ENCODE results near the gene PKNOX2.
A peak's percentile ranks its signal among the peaks of the same experiment; 100 is the strongest.

Gene PKNOX2

DNA sequence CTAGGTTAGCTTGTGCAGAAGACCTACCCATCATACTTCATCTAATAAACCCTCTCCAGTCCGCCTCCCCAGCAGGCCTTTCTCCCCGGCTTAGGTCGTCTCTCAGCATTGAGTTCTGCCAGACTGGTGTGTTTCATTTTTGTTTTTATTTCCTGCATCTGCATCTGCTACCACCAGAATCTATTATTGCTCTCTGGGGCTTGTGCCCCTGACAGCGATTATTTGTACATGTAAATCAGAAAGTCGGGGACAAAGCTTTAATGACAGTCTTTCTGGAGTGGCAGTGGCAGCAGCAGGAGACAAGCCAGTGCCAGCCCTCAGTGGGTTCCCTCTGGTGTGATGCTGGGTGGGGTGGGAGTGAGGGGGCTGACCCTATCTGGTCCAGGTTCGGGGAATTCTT lies 127.5 kb downstream of the PKNOX2 start:
- no peak for DNase-seq

DNA sequence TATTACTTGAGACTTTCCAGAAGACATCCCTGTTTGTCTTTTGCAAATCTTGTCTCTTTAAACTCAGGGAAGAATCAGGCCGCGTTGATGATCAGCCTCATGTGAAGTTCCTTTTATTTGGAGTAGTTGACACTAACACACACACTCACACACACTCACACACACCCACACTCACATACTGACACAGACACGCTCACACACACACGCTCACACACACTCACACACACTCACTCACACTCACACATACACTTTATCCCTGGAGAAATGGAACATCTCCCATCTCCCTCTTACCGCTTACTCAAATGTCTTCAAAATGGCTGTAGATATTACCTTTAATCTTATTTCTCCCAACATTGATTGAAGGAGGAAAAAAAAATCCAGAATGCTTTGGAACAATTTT lies 129.0 kb downstream of the PKNOX2 start:
- DNase-seq = no peak

DNA sequence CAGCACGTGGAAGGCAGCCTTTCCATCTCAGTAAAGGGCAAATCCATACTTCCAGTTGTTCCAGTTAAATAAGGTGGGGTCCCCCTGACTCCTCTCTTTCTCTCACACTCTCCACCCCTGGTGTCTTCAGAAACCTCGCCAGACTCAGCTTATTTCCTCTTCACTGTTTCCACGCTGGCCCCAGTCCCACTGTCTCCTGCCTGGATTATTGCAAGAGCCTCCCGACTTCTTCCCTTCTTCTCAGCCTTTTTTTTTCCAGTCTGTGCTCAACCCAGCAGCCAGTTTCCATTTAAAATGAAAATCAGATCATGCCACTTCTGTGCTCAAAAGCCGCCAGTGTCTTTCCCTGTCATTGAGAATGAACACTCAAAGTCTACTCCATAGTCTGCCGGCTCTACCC lies 131.4 kb downstream of the PKNOX2 start:
- DNase-seq = no peak

DNA sequence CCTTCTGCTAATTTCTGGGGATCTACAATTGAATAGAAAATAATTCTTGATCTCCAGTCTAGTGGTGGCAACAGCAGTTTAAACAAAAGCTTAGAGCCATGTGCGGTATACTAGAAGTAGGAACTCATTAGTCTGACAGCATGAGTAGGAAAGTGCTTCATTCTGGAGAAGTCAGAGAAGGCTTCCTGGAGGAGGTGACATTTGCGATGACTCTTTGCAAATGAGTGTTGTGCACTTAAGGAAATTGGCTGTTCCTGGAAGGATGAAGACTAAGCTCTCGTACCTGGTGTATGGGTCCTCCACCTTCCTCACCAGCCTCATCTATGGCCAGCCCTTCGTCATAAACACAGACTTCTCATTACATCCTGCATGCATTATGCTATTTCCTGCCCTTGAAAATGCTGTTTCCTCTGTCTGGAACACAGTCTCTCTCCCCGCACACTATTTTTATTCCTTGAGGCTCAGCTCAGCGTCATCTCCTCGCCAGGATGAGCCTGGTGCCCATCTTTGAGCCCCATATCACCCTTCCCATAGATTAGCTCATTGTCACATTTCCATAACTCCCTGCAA lies 132.9 kb downstream of the PKNOX2 start:
- DNase-seq = no peak

DNA sequence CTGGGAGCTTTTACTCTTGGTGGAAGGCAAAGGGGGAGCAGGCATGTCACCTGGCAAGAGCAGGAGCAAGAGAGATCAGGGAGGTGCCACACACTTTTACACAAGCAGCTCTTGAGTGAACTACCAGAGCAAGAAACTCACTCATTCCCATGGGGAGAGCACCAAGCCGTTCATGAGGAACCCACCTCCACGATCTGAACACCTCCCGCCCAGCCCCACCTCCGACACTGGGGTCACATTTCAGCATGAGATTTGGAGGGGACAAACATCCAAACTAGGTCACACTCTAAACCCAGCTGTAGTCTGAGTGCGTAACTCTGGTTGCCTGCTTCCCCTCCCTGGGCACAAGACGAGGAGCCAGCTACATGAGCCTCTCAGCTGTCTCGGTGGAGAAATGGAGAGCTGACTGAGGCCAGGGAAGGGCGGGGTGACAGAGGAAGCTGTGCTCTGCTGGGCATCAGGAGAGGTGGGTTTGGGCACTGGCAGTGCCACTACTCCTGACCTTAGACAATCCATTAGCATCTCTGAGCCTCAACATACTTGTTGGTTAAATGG lies 134.6 kb downstream of the PKNOX2 start:
- DNase-seq = no peak

DNA sequence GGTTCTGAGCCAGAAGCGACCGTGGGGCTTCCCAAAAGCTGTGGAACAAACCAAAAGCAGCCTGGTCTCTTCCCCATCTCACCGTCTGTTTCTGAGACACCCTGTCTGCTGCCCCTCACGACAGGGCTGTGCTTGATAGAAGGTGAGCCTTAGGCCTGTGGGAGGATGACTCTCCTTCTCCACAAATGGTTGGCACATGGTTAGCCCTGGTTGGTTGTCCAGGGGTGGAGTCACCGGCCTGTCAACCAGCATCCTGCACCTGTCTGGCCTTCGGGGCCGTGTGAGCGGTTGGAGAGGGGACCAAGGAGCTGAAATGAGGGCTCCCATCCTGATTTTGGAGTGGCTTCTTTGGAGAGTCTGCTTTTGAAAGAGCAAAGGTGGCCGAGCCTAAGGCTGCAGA lies 135.3 kb downstream of the PKNOX2 start:
- DNase-seq = no peak

DNA sequence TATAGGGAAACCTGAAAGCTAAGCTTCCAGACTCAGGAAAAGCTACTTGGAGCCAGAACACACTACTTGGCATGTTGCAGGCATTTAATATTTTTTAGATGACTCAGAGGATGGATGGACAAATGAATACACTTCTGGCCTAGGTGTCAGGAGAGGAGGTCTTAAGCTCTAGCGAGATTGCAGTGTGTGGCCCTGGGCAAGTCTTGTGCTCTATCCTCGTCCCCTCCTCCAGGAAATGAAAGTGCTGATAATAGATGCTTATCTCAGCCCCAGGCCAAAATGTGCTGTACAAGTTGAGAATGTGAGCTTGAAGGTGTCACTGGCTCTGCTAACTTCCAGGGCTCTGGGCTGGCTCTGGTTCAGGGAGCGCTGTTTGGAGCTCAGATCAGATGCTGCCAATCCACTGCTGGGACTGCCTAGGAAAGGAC lies 136.3 kb downstream of the PKNOX2 start:
- no peak for DNase-seq

DNA sequence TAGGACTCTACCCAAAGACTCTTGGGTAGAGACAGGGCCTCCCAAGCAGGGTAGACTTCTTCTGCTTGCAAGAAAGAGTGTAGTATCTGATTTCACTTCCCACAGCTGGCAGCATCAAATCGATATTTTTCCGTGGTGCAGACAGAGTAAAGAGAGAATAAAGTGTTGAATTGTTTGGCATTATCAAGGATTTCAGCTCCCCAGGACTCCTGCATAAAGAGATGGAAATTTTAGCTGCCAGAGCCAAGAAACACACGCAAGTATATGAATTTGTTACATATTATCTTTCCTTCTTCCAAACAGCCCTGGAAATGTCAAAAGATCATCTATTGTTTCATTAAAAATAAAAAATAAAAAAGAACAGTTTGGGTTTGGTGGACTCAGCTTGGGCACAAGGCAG lies 136.8 kb downstream of the PKNOX2 start:
- no peak for DNase-seq

DNA sequence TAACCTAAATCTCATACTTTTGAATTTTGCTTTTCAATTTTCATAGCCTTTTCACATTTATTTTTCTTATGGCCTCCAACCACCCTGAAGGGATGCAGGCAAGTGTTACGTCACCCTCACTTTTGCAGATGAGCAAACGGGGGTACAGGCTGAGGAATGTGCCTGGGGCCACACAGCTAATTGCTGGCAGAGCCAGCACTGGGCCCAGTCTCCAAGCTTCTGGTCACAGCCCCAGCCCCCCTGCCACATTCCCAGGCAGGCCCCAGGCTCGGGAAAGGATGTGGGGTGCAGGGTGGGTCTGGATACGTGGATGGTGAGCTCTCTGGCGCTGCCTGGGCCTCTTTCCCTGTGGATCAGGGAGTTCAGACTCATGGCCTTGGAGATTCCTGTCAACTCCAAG lies 138.6 kb downstream of the PKNOX2 start:
- no peak for DNase-seq

DNA sequence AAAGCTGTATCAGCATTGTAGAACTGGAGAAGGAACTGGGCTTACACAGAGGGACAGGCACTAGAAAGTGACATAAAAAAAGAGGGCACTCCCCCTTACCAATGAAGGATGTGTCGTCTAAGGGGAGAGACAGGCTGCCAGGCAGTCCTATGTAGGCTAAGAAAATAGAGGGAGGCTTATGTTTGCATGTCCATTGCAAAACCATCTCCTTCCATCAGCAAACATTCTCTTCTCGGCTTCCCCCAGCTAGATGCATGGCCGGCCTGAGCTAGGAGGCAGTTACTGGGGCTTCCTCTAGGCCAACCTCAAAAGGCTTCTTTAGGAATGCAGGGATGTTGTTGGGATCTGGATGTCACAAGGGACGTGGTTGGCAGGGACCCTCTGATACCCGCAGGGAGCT lies 139.1 kb downstream of the PKNOX2 start:
- no peak for DNase-seq

DNA sequence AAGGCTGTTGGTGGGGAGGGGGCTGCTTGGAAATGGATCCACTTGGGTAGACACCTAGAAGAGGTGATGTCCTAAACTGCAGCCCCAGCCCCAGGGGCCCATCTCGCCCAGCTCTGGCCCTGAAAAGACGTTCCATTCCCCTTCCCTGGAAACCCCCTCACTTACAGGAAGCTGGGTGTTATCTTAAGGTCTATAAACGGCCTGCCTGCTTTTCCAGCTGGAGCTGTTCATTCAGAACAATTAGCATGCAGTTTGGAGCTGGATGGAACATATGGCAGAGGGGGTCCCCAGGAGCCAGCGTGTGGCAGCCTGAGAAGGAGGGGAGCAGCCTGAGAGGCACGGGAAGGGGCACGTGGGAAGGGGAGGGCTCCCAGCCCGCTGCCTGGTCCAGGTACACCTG lies 139.6 kb downstream of the PKNOX2 start:
- no peak for DNase-seq

DNA sequence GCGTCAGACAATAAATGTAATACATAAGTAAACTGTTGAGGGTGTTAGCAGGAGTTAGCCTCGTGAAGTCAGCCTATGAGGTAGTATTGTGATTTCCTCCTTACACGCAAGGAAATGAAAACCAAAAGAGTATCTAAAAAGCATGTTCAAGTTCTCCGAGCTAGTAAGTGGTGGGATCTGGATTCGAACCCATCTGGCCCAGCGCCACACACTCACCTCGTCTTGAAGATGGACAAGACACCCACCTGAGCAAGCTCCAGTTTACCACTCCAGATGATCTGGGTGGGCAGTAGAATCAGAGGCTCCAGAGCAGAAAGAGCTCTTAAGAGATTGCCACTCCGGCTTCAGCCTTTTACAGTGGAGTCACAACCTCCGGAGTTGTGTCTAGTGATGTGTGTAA lies 140.3 kb downstream of the PKNOX2 start:
- DNase-seq = no peak

DNA sequence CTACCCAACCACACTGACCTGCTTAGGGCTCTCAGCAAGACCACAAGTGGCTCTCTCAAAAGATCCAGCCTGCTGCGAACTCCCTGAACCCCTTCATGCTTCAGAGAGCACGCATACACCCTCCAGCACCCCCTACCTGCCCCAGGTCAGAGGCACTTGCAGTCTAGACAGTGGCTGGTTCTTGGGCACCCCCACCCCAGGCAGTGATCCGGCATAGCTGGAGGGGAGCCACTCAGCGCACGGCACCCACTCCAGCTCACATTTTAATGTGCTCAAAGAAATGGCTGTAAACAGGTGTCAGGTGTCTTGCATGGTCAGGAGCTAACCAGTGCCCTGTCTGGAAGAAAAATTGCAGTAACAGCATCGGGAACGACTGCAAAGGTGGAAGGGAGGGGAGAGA lies 140.8 kb downstream of the PKNOX2 start:
- no peak for DNase-seq

DNA sequence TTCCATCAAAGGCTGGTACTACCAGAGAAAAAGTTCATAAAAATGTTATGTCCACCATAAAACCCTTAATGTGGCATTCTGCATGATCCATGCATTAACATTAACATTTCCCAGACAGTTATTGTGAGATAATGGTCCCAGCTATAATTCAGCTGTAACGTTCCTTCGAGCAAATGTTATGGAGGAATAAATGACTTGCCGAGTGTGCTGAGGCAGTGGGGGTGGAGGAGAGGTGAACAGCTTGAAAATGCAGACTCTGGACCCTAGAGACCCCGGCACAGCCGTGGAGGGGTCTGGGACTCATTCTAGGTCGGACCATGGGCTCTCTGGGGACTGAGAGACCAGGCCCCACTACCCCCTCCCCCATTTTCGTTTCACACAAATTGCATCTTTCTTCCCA lies 141.9 kb downstream of the PKNOX2 start:
- DNase-seq = no peak

DNA sequence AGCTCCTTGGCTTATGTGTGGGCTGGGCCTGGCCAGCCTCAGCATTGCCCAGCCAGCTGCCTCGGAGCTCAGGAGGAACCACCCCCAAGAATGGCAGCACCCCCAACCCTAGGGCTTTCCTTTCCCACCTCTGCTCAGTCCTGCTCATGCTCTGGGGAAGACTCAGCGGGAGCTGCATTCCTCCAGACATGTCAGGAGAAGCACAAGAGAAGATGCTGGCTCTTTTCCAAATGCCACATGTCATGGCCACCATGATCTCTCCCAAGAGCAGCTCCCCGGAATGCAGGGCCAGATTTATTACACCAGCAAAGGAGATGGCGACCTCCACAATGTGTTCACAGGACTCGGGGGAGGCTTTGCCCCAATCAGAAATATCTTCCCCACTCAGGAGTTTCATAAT lies 143.7 kb downstream of the PKNOX2 start:
- DNase-seq = no peak

DNA sequence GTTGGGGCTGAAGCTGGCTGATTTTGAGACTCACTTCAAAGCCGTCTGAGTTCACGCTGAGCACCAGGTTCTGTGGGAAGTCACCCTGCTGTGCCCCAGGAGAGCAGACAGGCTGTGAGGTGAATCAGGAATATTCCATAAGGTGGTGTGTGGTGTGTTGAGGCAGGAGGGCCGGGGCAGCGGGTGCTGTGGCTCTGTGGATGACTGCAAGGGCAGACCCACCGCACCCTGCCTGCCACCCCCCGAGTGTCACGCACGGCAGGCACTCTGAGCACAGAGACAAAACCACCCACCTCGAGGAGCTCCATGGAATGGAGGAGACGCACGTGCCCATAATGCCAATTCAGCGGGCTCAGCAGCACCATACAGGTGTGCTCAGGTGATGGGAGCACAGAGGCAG lies 147.8 kb downstream of the PKNOX2 start:
- no peak for DNase-seq

DNA sequence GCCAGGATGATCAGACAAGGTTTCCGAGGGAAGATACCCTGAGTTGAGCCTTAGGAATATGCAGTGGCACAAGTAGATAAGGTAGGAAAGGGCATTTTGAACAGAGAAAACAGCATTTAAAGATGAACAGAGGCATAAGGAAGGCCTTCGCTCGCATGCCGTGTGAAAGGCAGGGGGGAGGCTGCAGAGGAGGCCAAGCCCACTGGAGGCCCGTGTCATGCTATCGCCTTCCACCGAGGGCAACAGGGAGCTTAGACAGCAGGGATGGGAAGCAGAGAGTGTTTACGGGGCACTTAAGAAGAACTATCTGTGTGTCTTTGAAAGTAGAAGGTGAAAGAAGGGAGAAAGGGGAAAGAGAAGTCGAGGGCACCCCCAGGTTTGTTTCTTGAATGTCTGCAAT lies 148.3 kb downstream of the PKNOX2 start:
- DNase-seq = no peak

DNA sequence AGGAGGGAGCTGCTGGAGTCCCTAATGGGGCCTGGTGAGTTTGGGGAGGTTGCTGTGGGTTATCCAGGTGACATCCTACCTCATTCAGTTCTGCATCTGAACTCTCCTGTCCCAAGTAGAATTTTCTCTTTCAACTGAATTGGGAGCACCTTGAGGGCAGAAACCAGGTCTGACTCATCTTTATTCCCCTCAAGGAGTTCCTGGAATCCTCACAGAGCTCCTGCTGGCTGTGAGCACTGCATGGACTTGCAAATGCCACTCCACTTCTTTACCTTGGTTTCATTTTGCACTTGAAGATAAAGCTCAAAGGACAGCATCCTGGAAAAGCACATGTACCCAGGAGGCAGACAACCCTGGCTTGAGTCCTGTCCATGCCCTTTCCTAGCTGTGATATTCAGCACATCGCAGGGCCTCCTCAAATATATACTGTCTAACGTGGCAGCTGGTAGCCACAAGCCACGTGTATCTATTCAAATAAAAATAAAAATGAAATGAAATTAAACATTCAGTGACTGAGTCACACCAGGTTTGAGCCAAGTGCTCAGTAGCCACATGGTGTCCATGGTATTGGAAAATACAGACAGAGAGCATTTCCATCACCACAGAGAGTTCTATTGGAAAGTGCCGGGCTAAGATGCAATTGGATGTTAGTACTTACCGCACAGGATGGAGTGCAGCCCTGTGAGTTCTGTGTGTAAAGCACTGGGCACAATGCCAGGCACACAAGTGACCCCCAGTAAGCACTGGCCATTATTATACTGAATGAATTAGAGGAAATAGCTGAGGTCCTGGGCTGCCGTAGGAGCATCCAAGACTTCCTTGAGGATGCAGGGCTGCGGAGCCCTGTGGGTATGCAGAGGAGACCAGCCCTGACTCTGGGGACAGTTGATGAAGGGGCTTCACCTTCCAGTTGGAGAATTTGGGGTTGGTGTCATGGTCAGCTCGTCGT lies 149.0 kb downstream of the PKNOX2 start:
- no peak for DNase-seq

DNA sequence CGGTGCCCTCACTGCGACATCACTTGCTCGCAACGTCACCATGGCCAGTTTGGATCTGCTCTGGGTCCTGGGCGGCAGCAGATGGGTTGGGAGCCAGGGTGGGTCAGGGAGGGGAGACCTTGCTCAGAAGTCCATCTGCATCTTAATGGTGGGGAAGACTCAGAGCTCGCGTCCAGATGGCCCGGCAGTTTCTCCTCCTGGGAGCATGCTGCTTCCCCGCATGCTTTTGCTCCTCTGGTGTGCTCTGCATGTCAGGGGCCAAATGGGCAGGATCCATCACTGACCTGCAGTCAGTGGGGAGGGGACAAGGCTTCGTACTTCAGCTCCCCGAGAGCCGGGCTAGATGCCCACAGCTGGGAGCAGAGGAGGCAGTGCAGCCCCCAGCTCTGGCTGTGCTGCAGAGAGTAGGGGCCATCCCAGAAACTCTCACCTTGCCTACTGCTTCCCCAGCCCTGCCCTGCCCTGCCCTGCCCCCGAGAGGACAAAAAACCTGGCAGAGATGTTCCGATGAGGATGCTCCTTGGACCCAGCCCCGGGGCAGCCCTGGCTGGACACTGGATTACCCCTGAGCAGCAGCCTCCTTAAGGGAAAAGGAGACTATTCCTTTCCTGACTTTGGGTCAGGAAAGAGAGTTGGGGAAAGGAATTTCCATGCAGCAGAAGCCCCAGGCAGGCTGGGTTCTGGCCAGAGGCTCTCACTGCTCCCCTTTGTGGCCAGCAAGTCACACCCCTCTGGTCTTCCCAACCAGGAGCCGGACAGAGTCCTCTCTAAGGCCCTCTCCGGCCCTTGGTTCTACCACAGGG lies 149.9 kb downstream of the PKNOX2 start:
- DNase-seq = no peak

DNA sequence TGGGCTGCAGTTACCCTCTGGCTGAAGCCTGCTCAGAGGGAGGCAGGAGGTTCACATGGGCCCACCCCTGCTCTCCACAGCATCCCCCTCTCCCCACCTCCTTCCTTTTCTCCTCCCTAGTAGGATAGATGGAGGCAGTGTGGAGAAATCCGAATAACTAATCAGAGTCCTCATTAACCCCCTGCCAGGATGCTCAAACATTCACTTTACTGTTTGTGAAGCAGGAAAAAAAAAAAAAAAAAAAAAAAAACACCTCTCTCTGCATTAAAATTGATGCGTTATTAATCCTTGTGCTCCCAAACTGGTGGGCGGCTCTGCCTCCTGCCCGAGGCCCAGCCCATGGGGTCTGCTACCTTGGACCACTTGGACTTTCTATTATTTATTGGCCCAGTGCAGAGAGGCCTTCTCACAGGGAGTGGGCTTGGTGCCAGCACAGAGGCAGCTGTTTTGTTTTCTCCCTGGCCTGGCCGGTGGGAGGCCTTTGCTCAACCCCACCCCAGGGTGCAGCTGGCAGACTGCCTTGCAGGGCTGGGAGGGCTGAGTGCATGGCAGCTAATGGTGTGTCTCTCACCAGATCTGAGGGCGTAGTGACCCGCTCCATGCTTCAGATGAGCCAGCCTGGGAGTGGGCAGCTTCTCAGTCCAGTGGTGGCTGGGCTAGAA lies 150.7 kb downstream of the PKNOX2 start:
- peak; percentile 33 for DNase-seq

DNA sequence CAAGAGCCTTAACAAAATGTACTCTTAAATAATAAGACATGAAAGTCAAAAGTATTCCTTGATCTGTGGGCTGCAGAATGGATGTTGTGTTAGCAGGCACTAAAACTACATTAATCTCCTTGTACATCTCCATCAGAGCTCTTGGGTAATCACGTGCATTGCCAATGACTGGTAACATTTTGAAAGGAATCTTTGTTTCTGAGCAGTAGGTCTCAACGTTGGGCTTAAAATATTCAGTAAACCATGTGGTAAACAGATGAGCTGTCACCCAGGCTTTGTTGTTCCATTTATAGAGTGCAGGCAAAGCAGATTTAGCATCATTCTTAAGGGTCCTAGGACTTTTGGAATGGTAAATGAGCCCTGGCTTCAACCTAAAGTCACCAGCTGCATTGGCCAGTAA lies 152.9 kb downstream of the PKNOX2 start:
- no peak for DNase-seq

DNA sequence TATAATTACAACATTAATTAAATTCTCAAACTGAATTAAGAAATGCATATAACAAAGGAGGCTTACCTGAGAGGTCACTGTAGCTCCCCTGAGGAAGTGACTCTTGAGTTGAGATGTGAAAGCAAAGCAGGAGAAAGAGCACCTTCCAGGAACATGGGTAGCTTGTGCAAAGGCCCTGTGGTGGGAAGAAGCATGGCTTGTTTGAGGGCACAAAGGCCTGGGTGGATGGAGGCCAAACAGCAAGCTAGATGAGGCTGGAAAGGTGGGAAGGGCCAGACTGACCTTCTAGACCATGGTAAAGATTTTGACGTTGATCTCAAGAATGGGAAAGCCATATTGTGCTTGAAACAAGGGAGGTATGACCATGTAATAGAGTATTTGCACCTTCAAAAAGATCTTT lies 155.1 kb downstream of the PKNOX2 start:
- no peak for DNase-seq

Data from SHP77 treated with DMSO at 0.1 percent for 48 hours (cell line).